ENCODE measurements around the gene GABBR1. TPM values are rescaled to one million over a fixed set of nuclear protein-coding genes. Genes with fewer than 3 reads are reported as not detected.

The GABBR1 gene
- total RNA-seq, 5 donors from 2014 or later (not counting 1 experiment from before 2014, with no cell fraction given): 48.0 to 82.7 (median 74.8) TPM

DNA sequence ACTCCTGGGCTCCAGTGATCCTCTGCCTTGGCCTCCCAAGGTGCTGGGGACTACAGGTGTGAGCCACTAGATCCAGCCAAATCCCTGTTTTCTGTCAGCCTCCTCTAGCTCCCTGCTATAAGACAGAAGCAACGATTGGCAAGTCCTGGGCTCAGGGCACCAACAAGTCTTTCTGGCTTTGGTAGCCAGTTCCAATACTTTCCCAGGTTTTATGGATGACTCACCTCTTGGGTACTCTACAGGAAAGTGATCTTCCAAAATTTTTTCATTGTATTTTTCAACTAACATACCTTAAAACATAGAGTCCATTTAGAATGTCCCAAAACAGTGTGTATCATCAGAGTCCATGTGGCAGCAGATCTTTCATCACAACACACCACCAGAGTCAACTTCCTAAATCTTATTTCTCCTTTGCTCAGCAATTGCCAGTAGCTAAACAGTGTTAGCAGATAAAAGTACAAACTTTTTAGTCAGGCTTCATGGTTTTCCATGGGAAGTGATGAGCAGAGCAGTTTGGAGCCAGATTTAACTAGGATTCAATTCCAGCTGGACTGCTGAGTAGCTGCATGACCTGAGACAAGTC, 13.3 kb downstream of the GABBR1 start:
- DNase-seq: no peak
- Histone ChIP-seq H3K27ac (ENCODE audit: low read length) (no peak overlapping the region), H3K4me1 (ENCODE audit: control insufficient read depth in 1 of 2, extremely low read depth in 1 of 2, insufficient read depth in 2 of 2, low read length in 2 of 2) (no peaks in the 10 kb centered on the region), H3K9me3 (no peaks in the 10 kb centered on the region), H3K27me3 (replicated peaks in 1 of 2; ENCODE audit: control insufficient read depth in 2 of 2, extremely low read depth in 1 of 2, insufficient read depth in 2 of 2, low read length in 1 of 2) (no peaks in the 10 kb centered on the region), H3K36me3 (ENCODE audit: control insufficient read depth in 2 of 2, extremely low read depth in 1 of 2, insufficient read depth in 1 of 2, low read length in 1 of 2) (no peaks in the 10 kb centered on the region), H3K4me3 (ENCODE audit: control insufficient read depth in 1 of 2, extremely low read depth in 1 of 2, low read length in 1 of 2) (no peak overlapping the region)
- ChIA-PET POLR2A (no interaction called here), CTCF (no interaction called here)
- Mint-ChIP-seq H3K27me3 (no peaks in the 10 kb centered on the region), H3K4me1 (no peaks in the 10 kb centered on the region), H3K36me3 (peaks cover 29% of the 10 kb centered on the region), H3K27ac (no peak overlapping the region), H3K4me3 (no peak overlapping the region), H3K9me3 (no peaks in the 10 kb centered on the region)
- ATAC-seq (replicated peaks in 1 of 4): no peak
- no CpG with 5 or more reads among the region's 1 CpG for WGBS (ENCODE audit: insufficient coverage)

DNA sequence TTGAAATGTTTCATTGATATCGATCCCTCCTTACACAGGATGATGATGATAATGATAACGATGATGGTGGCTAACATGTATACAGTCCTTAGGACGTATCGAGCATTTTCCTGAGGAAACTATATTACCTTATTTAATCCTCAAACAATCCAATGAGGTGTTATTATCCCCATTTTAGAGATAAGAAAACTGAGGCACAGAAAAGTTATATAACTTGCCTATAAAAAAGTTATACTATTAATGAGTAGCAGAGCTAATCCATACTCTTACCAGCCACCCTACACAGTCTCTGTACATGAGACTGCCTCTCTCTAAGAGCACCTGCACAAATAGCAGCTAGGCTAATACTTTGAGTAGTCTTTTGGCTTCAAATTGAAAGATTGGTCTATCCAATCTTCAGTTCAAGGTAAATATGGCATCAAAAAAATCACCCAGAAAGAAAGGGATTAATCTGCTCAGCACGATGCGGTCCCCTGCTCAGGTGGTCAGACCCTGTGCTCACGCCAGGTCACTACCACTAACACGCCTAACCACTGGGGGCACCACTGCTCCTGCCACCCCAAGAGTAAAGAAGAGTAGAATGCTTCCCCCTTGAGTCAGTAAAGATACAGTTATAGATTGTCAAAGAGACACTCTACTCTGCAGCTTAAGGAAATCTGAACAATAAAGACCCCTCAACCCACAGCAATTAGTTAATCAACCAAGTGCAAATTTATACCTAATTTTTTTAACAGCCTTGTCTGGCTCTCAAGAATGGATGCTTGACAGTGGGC, 15.0 kb downstream of the GABBR1 start:
- CTCF ChIA-PET: interaction anchor here in 1 of 2 donors (1.9 kb wide), 1 partner anchor 36 kb away, joined by 5 read pairs; no protein-coding TSS in a partner anchor
- Mint-ChIP-seq H3K27me3 (no peaks in the 10 kb centered on the region), H3K4me1 (no peaks in the 10 kb centered on the region), H3K27ac (no peak overlapping the region), H3K4me3 (no peak overlapping the region), H3K36me3 (peaks cover 40% of the 10 kb centered on the region), H3K9me3 (no peaks in the 10 kb centered on the region)
- Histone ChIP-seq H3K4me1 (ENCODE audit: control insufficient read depth in 1 of 2, extremely low read depth in 1 of 2, insufficient read depth in 2 of 2, low read length in 2 of 2) (no peaks in the 10 kb centered on the region), H3K27me3 (replicated peaks in 1 of 2; ENCODE audit: control insufficient read depth in 2 of 2, extremely low read depth in 1 of 2, insufficient read depth in 2 of 2, low read length in 1 of 2) (no peaks in the 10 kb centered on the region), H3K4me3 (ENCODE audit: control insufficient read depth in 1 of 2, extremely low read depth in 1 of 2, low read length in 1 of 2) (no peak overlapping the region), H3K27ac (ENCODE audit: low read length) (no peak overlapping the region), H3K9me3 (no peaks in the 10 kb centered on the region), H3K36me3 (ENCODE audit: control insufficient read depth in 2 of 2, extremely low read depth in 1 of 2, insufficient read depth in 1 of 2, low read length in 1 of 2) (no peaks in the 10 kb centered on the region)
- WGBS (ENCODE audit: insufficient coverage): no CpG with 5 or more reads among the region's 8 CpGs
- ATAC-seq (replicated peaks in 1 of 4): no peak
- DNase-seq: no peak
- POLR2A ChIA-PET: interaction anchor here in 1 of 2 donors (0.7 kb wide), 1 partner anchor 195 kb away, joined by 7 read pairs; no protein-coding TSS in a partner anchor

DNA sequence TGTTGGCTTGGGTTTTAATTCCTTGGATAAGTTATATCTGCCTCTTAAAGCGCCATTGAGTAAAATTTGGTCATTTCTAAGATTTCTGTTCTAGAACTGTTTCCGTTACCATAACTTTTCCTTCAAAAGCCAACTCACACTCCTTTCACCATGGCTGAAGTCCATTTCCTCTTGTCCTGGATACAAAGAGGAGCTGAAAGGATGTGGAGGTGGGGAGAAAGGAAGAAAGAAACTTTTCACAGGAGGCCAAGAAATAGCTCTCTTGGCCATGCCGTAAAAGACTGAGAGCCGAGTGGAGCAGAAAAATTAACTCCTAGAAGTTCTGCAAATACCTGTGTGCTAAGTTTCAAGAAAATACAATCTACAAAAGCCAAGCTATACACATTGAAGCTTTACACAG, 21.6 kb downstream of the GABBR1 start:
- POLR2A ChIA-PET: no interaction called here
- peaks cover 0 to 6% of the 10 kb centered on the region in 2 donors for H3K36me3 ChIP-seq (ENCODE audit: control insufficient read depth in 2 of 2, extremely low read depth in 1 of 2, insufficient read depth in 1 of 2, low read length in 1 of 2)
- DNase-seq (no peak), ATAC-seq (replicated peaks in 1 of 4) (no peak)
- H3K4me1 ChIP-seq (ENCODE audit: control insufficient read depth in 1 of 2, extremely low read depth in 1 of 2, insufficient read depth in 2 of 2, low read length in 2 of 2): no peaks in the 10 kb centered on the region
- no peaks in the 10 kb centered on the region for H3K9me3 Mint-ChIP-seq
- no peaks in the 10 kb centered on the region for H3K4me1 Mint-ChIP-seq
- no peak overlapping the region for H3K27ac Mint-ChIP-seq
- H3K4me3 Mint-ChIP-seq: no peak overlapping the region
- WGBS (ENCODE audit: insufficient coverage): no CpG with 5 or more reads among the region's 4 CpGs
- no peak overlapping the region for H3K27ac ChIP-seq (ENCODE audit: low read length)
- no peak overlapping the region for H3K4me3 ChIP-seq (ENCODE audit: control insufficient read depth in 1 of 2, extremely low read depth in 1 of 2, low read length in 1 of 2)
- no peaks in the 10 kb centered on the region for H3K9me3 ChIP-seq
- no peaks in the 10 kb centered on the region for H3K27me3 ChIP-seq (replicated peaks in 1 of 2; ENCODE audit: control insufficient read depth in 2 of 2, extremely low read depth in 1 of 2, insufficient read depth in 2 of 2, low read length in 1 of 2)
- peaks cover 57% of the 10 kb centered on the region for H3K36me3 Mint-ChIP-seq
- CTCF ChIA-PET: interaction anchor here in 1 of 2 donors (0.7 kb wide), 1 partner anchor 43 kb away, joined by 3 read pairs; no protein-coding TSS in a partner anchor
- no peaks in the 10 kb centered on the region for H3K27me3 Mint-ChIP-seq

- Histone ChIP-seq H3K27me3 (replicated peaks in 1 of 2; ENCODE audit: control insufficient read depth in 2 of 2, extremely low read depth in 1 of 2, insufficient read depth in 2 of 2, low read length in 1 of 2) (no peaks in the 10 kb centered on the region), H3K9me3 (no peaks in the 10 kb centered on the region), H3K27ac (ENCODE audit: low read length) (no peak overlapping the region), H3K4me1 (ENCODE audit: control insufficient read depth in 1 of 2, extremely low read depth in 1 of 2, insufficient read depth in 2 of 2, low read length in 2 of 2) (no peaks in the 10 kb centered on the region), H3K36me3 (ENCODE audit: control insufficient read depth in 2 of 2, extremely low read depth in 1 of 2, insufficient read depth in 1 of 2, low read length in 1 of 2) (peaks cover 0 to 10% of the 10 kb centered on the region in 2 donors), H3K4me3 (ENCODE audit: control insufficient read depth in 1 of 2, extremely low read depth in 1 of 2, low read length in 1 of 2) (no peak overlapping the region)
- ChIA-PET POLR2A (no interaction called here), CTCF (no interaction called here)
- 92% methylated on average over 2 of the region's 4 CpGs for WGBS (ENCODE audit: insufficient coverage)
- no peak overlapping the region for H3K4me3 Mint-ChIP-seq
- DNase-seq: no peak
- H3K27ac Mint-ChIP-seq: no peak overlapping the region
- peaks cover 66% of the 10 kb centered on the region for H3K36me3 Mint-ChIP-seq
- H3K27me3 Mint-ChIP-seq: no peaks in the 10 kb centered on the region
- no peaks in the 10 kb centered on the region for H3K4me1 Mint-ChIP-seq
- ATAC-seq (replicated peaks in 1 of 4): no peak
- no peaks in the 10 kb centered on the region for H3K9me3 Mint-ChIP-seq
Measured at GRCh38 chr6:29610540-29610939, 22.4 kb downstream of the GABBR1 start.

- POLR2A ChIA-PET: no interaction called here
- H3K27me3 Mint-ChIP-seq: peaks cover 0 to under 1% of the 10 kb centered on the region in 2 donors
- no peak overlapping the region for H3K4me3 Mint-ChIP-seq
- Histone ChIP-seq H3K36me3 (ENCODE audit: control insufficient read depth in 2 of 2, extremely low read depth in 1 of 2, insufficient read depth in 1 of 2, low read length in 1 of 2) (peaks cover 3 to 10% of the 10 kb centered on the region in 2 donors), H3K4me1 (ENCODE audit: control insufficient read depth in 1 of 2, extremely low read depth in 1 of 2, insufficient read depth in 2 of 2, low read length in 2 of 2) (no peaks in the 10 kb centered on the region), H3K27me3 (replicated peaks in 1 of 2; ENCODE audit: control insufficient read depth in 2 of 2, extremely low read depth in 1 of 2, insufficient read depth in 2 of 2, low read length in 1 of 2) (no peaks in the 10 kb centered on the region), H3K27ac (ENCODE audit: low read length) (no peak overlapping the region), H3K4me3 (ENCODE audit: control insufficient read depth in 1 of 2, extremely low read depth in 1 of 2, low read length in 1 of 2) (no peak overlapping the region), H3K9me3 (no peaks in the 10 kb centered on the region)
- peaks cover 65% of the 10 kb centered on the region for H3K36me3 Mint-ChIP-seq
- no peak for ATAC-seq (replicated peaks in 1 of 4)
- no peak for DNase-seq
- no peak overlapping the region for H3K27ac Mint-ChIP-seq
- H3K4me1 Mint-ChIP-seq: no peaks in the 10 kb centered on the region
- CTCF ChIA-PET: no interaction called here
- no peaks in the 10 kb centered on the region for H3K9me3 Mint-ChIP-seq
Measured at GRCh38 chr6:29608131-29608530, 24.9 kb downstream of the GABBR1 start.

DNA sequence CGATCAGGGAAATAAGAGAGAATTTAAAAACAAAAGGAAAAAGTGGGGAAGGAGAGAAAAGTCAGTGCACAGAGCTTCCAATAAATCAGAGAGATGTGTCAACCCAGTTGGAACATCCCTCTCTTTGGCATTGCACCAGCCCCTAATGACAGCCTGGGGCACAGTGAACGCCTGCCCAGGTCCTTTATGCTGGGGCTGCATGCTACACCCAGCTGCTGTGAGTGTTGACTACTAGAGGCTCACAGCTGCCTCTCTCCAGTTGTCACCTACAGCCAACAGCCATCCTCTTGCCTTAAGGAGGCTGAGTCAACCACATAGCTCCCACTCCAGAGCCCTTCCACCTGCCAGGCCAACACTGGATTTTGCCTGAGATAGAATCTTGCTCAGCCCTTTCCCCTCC, 29.1 kb downstream of the GABBR1 start:
- Histone ChIP-seq H3K36me3 (ENCODE audit: control insufficient read depth in 2 of 2, extremely low read depth in 1 of 2, insufficient read depth in 1 of 2, low read length in 1 of 2) (peaks cover 3 to 8% of the 10 kb centered on the region in 2 donors), H3K27ac (ENCODE audit: low read length) (no peak overlapping the region), H3K9me3 (no peaks in the 10 kb centered on the region), H3K4me3 (ENCODE audit: control insufficient read depth in 1 of 2, extremely low read depth in 1 of 2, low read length in 1 of 2) (no peak overlapping the region), H3K27me3 (replicated peaks in 1 of 2; ENCODE audit: control insufficient read depth in 2 of 2, extremely low read depth in 1 of 2, insufficient read depth in 2 of 2, low read length in 1 of 2) (no peaks in the 10 kb centered on the region), H3K4me1 (ENCODE audit: control insufficient read depth in 1 of 2, extremely low read depth in 1 of 2, insufficient read depth in 2 of 2, low read length in 2 of 2) (no peaks in the 10 kb centered on the region)
- peaks cover 47% of the 10 kb centered on the region for H3K36me3 Mint-ChIP-seq
- H3K9me3 Mint-ChIP-seq: no peaks in the 10 kb centered on the region
- ATAC-seq (replicated peaks in 1 of 4) (no peak), DNase-seq (no peak)
- CTCF ChIA-PET: no interaction called here
- H3K27ac Mint-ChIP-seq: no peak overlapping the region
- H3K4me1 Mint-ChIP-seq: no peaks in the 10 kb centered on the region
- no peak overlapping the region for H3K4me3 Mint-ChIP-seq
- H3K27me3 Mint-ChIP-seq: peaks cover 0 to 3% of the 10 kb centered on the region in 2 donors
- 71% methylated on average over 1 of the region's 2 CpGs for WGBS (ENCODE audit: insufficient coverage)
- POLR2A ChIA-PET: no interaction called here
